ENCODE results near the gene RPL36. TPM values are rescaled to one million over a fixed set of nuclear protein-coding genes. Genes with fewer than 3 reads are reported as not detected.

RPL36 gene
- total RNA-seq, 1 donor from 2014 or later = 564 TPM

DNA sequence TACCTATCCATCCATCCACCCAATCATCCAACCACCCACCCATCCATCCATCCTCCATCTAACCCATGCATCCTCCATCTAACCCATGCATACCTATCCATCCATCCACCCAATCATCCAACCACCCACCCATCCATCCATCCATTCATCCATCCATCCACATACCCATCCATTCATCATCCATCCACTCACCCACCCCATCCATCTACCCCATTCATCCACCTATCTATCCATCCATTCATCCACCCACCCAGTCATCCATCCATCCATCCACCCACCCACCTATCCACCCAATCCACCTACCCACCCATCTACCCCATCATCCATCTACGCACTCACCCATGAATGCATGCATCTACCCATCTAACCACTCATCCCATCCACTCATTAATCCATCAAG is 16.3 kb upstream of the RPL36 start:
- no peak overlapping the region for H3K4me3 ChIP-seq
- no peak overlapping the region for H3K27ac ChIP-seq
- peaks cover 23% of the 10 kb centered on the region for H3K36me3 ChIP-seq
- no peaks in the 10 kb centered on the region for H3K4me1 ChIP-seq
- intact Hi-C loops (cut with DNase I) = no loop called here
- ATAC-seq = no peak
- H3K9me3 ChIP-seq = no peaks in the 10 kb centered on the region
- TF ChIP-seq, protein P1, sequence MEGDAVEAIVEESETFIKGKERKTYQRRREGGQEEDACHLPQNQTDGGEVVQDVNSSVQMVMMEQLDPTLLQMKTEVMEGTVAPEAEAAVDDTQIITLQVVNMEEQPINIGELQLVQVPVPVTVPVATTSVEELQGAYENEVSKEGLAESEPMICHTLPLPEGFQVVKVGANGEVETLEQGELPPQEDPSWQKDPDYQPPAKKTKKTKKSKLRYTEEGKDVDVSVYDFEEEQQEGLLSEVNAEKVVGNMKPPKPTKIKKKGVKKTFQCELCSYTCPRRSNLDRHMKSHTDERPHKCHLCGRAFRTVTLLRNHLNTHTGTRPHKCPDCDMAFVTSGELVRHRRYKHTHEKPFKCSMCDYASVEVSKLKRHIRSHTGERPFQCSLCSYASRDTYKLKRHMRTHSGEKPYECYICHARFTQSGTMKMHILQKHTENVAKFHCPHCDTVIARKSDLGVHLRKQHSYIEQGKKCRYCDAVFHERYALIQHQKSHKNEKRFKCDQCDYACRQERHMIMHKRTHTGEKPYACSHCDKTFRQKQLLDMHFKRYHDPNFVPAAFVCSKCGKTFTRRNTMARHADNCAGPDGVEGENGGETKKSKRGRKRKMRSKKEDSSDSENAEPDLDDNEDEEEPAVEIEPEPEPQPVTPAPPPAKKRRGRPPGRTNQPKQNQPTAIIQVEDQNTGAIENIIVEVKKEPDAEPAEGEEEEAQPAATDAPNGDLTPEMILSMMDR (IDR thresholded peaks at IDR 0.05) = no peak
- no peaks in the 10 kb centered on the region for H3K27me3 ChIP-seq
- DNase-seq = no peak

DNA sequence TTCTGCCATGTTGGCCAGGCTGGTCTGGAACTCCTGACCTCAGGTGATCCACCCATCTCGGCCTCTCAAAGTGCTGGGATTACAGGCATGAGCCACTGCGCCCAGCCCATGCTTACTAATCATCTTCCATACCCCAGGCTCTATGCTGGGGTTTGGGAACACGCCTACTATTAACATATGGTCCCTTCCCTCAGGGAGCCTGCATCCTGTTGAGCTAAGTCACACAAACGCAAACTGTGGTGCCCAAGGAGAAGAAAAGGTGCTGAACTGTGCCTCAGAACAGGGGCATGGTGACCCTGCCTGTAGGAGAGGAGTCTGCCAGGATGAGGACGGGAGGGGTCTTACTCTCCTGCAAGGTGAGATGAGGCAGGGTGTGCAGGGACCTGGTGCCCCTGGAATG is 15.4 kb upstream of the RPL36 start:
- H3K9me3 ChIP-seq = no peaks in the 10 kb centered on the region
- TF ChIP-seq, protein P1 (IDR thresholded peaks at IDR 0.05) = no peak
- H3K36me3 ChIP-seq = peaks cover 14% of the 10 kb centered on the region
- H3K4me1 ChIP-seq = peaks cover 7% of the 10 kb centered on the region
- intact Hi-C loops (cut with DNase I) = no loop called here
- H3K27me3 ChIP-seq = no peaks in the 10 kb centered on the region
- DNase-seq (no peak), ATAC-seq (no peak)
- no peak overlapping the region for H3K27ac ChIP-seq
- no peak overlapping the region for H3K4me3 ChIP-seq

DNA sequence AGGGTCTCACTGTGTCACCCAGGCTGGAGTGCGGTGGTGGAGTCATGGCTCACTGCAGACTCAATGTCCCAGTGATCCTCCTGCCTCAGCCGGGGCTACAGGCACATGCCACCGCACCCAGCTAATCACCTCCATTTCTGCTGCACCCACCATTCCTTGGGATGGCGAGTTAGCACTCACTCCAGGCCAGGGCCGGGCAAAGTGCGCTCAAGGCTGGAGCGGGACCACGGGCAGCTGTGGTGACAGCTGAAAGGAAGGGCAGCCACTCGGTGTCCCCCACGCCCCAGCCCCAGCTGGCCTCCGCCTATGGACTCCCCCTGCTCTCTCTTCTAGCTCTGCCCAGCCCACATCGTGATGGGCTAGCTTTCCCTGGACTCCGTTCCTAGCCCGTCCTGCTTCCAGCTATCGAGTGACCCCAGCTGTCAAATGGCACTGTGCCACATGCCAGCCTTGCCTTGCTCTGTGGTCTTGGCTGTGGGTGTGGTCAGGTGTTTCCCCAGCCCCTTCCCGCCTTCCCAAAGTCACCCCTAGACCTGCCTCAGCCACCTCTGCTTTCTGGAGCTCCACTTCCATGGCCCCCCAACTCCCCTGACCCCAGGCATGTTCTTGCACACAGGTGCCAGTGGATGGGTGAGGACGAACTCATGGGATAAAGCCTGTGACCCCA is 13.9 kb upstream of the RPL36 start:
- TF ChIP-seq, protein P1 (IDR thresholded peaks at IDR 0.05) = no peak
- peaks cover 12% of the 10 kb centered on the region for H3K4me1 ChIP-seq
- H3K27ac ChIP-seq = no peak overlapping the region
- peaks cover 9% of the 10 kb centered on the region for H3K36me3 ChIP-seq
- no peaks in the 10 kb centered on the region for H3K27me3 ChIP-seq
- no peak overlapping the region for H3K4me3 ChIP-seq
- intact Hi-C loops (cut with DNase I) = no loop called here
- no peaks in the 10 kb centered on the region for H3K9me3 ChIP-seq
- ATAC-seq = no peak
- DNase-seq = no peak

DNA sequence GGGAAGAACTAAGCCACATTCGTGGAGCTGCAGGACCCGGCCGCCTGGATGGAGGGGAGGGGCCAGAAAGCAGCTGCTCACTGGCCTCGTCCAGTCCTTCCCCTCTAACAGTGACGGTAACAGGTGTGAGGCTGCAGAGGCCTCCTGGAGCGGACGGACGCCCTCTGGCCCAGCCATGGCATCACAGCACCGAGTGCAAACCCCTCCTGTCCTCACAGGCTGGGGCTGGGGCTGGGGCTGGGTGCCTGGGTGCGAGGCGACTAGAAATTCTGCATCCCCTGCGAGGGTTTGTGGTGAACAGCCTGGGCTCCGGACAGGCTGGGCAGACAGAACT is 13.4 kb upstream of the RPL36 start:
- H3K36me3 ChIP-seq = peaks cover 4% of the 10 kb centered on the region
- peaks cover 12% of the 10 kb centered on the region for H3K4me1 ChIP-seq
- H3K9me3 ChIP-seq = no peaks in the 10 kb centered on the region
- TF ChIP-seq, protein P1 (IDR thresholded peaks at IDR 0.05) = no peak
- no peak for DNase-seq
- no peak overlapping the region for H3K27ac ChIP-seq
- H3K4me3 ChIP-seq = no peak overlapping the region
- no peak for ATAC-seq
- intact Hi-C loops (cut with DNase I) = no loop called here
- H3K27me3 ChIP-seq = no peaks in the 10 kb centered on the region

DNA sequence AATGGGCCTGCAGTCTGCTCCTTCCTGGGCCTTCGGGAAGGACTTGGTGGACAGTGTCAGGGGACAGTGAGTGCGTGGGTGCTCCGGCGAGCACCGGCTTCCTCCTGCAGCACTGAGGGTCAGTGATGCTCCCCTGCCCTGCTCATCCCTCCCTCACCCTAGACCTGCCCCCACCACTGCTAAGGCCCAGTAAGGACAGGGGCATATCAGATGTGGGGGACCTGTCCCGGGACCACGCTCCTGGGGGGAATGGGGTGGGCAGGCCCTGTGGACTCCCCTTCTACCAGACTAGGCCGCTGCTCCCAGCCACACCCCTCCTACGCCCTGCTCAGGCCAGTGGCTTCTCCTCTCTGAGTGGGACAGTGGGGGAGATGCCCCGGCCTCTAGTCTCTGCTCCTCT is 13.0 kb upstream of the RPL36 start:
- TF ChIP-seq, protein P1 (IDR thresholded peaks at IDR 0.05) = no peak
- DNase-seq = no peak
- intact Hi-C loops (cut with DNase I) = no loop called here

DNA sequence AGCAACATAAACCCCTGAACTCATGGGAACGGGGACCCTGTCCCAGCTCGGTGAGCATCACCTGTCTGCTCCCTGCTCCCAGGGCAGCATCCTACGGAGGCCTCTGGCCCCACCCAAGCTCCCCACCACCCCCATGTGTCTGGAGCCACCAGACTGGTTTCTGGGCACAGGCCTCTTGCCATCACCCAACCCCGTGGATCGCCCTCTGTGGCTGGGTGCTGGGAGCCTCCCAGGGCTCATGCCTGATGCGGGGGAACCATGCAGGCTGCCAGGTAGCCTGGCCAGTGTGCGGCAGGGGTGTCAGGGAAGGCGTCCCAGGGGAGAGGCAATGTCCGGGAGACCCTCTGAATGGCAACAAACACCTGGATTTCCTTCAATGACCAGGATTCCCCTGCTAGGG is 12.5 kb upstream of the RPL36 start:
- Histone ChIP-seq H3K4me1 (peaks cover 12% of the 10 kb centered on the region), H3K27ac (no peak overlapping the region), H3K36me3 (no peaks in the 10 kb centered on the region), H3K27me3 (no peaks in the 10 kb centered on the region), H3K9me3 (no peaks in the 10 kb centered on the region), H3K4me3 (no peak overlapping the region)
- ATAC-seq (no peak), DNase-seq (no peak)
- intact Hi-C loops (cut with DNase I) = no loop called here
- TF ChIP-seq, protein P1 (IDR thresholded peaks at IDR 0.05) = no peak

More for the DNA sequence above, 13.0 kb upstream of the RPL36 start:
- Histone ChIP-seq H3K4me3 (no peak overlapping the region), H3K36me3 (no peaks in the 10 kb centered on the region), H3K4me1 (peaks cover 12% of the 10 kb centered on the region), H3K27ac (no peak overlapping the region), H3K9me3 (no peaks in the 10 kb centered on the region), H3K27me3 (no peaks in the 10 kb centered on the region)
- no peak for ATAC-seq

Measured in upper lobe of right lung (tissue), 1 donor.